HEK293 (cell line): ENCODE data around the gene ARL16.

Experiments
- GLIS1 ChIP-seq: fragments of 450-650 bp; formaldehyde crosslinking; IDR thresholded peaks from 2 replicates; pipeline ENCODE4 v1.5.1; 2016; ENCODE audit warnings: missing biosample characterization, missing genetic modification characterization
- KLF1 ChIP-seq: fragments of 450-650 bp; formaldehyde crosslinking; IDR thresholded peaks from 2 replicates; pipeline ENCODE4 v1.5.1; 2016; ENCODE audit warnings: missing biosample characterization, missing genetic modification characterization
- MEIS1 ChIP-seq: sonication (generic); formaldehyde crosslinking; IDR thresholded peaks from 2 replicates; pipeline ENCODE4 v1.8.1; 2022; ENCODE audit warnings: missing genetic modification reagents, mild to moderate bottlenecking, borderline replicate concordance
- ZBTB49 ChIP-seq: fragments of 450-650 bp; formaldehyde crosslinking; IDR thresholded peaks from 2 replicates; pipeline ENCODE4 v1.5.1; 2016; ENCODE audit warnings: missing biosample characterization, missing genetic modification characterization, low read depth
- ZFP3 ChIP-seq: fragments of 450-650 bp; formaldehyde crosslinking; IDR thresholded peaks from 2 replicates; pipeline ENCODE4 v1.5.1; 2016; ENCODE audit warnings: low read depth, missing biosample characterization, missing genetic modification characterization
- ZNF175 ChIP-seq: fragments of 450-650 bp; formaldehyde crosslinking; IDR thresholded peaks from 2 replicates; pipeline ENCODE4 v1.5.1; 2016; ENCODE audit warnings: missing biosample characterization, missing genetic modification characterization
- ZNF248 ChIP-seq: fragments of 450-650 bp; formaldehyde crosslinking; IDR thresholded peaks from 2 replicates; pipeline ENCODE4 v1.5.1; 2017; ENCODE audit warnings: missing biosample characterization, missing genetic modification characterization
- ZNF274 ChIP-seq, 2 experiments: fragments of 200-500 bp in 1 of 2; fragments of 450-650 bp in 1 of 2; sonication (Bioruptor generic) in 1 of 2; formaldehyde crosslinking in 1 of 2; IDR thresholded peaks; 2 replicates each; pipeline versions ENCODE4 v1.5.1 to v1.6.1; 2014 to 2016; ENCODE audit warnings: borderline replicate concordance in 1 of 2, inconsistent platforms in 1 of 2, low read length in 1 of 2, missing biosample characterization in 1 of 2, missing genetic modification characterization in 1 of 2
- ZNF292 ChIP-seq: fragments of 450-650 bp; formaldehyde crosslinking; IDR thresholded peaks from 2 replicates; pipeline ENCODE4 v1.5.1; 2016; ENCODE audit warnings: low read depth, missing biosample characterization, missing genetic modification characterization, borderline replicate concordance
- ZNF529 ChIP-seq: fragments of 450-650 bp; formaldehyde crosslinking; IDR thresholded peaks from 2 replicates; pipeline ENCODE4 v1.5.1; 2017; ENCODE audit warnings: missing genetic modification characterization, missing biosample characterization; ENCODE audit not compliant: insufficient replicate concordance
- ZNF585B ChIP-seq: fragments of 450-650 bp; formaldehyde crosslinking; IDR thresholded peaks from 2 replicates; pipeline ENCODE4 v1.5.1; 2016; ENCODE audit warnings: missing biosample characterization, missing genetic modification characterization
- ZNF596 ChIP-seq: fragments of 450-650 bp; IDR thresholded peaks from 2 replicates; pipeline ENCODE4 v1.5.0; 2018; ENCODE audit warnings: missing biosample characterization, mild to moderate bottlenecking, missing genetic modification characterization, moderate library complexity
- ZNF600 ChIP-seq: fragments of 450-650 bp; formaldehyde crosslinking; IDR thresholded peaks from 2 replicates; pipeline ENCODE4 v1.5.1; 2016; ENCODE audit warnings: missing biosample characterization, missing genetic modification characterization
- ZNF660 ChIP-seq: fragments of 450-650 bp; IDR thresholded peaks from 2 replicates; pipeline ENCODE4 v1.5.1; 2018; ENCODE audit warnings: missing biosample characterization, mild to moderate bottlenecking, missing genetic modification characterization
- ZNF670 ChIP-seq: fragments of 450-650 bp; formaldehyde crosslinking; IDR thresholded peaks from 2 replicates; pipeline ENCODE4 v1.5.1; 2016; ENCODE audit warnings: missing biosample characterization, missing genetic modification characterization, low read depth
- TF ChIP-seq, protein P1 (sequence below): fragments of 450-650 bp; formaldehyde crosslinking; conservative IDR thresholded peaks from 2 replicates; pipeline ENCODE4 v1.5.1; 2016; ENCODE audit warnings: low read depth, missing biosample characterization, missing genetic modification characterization
- TF ChIP-seq, protein P2 (sequence below): fragments of 450-650 bp; formaldehyde crosslinking; IDR thresholded peaks from 2 replicates; pipeline ENCODE4 v1.5.1; 2016; ENCODE audit warnings: missing biosample characterization, missing genetic modification characterization
- TF ChIP-seq, protein P3 (sequence below): fragments of 450-650 bp; formaldehyde crosslinking; IDR thresholded peaks from 2 replicates; pipeline ENCODE4 v1.5.1; 2016; ENCODE audit warnings: missing biosample characterization, missing genetic modification characterization, borderline replicate concordance
- TF ChIP-seq, protein P4 (sequence below): fragments of 450-650 bp; formaldehyde crosslinking; IDR thresholded peaks from 2 replicates; pipeline ENCODE4 v1.5.1; 2016; ENCODE audit warnings: missing biosample characterization, missing genetic modification characterization
- TF ChIP-seq, protein P5 (sequence below): fragments of 450-650 bp; formaldehyde crosslinking; IDR thresholded peaks from 2 replicates; pipeline ENCODE4 v1.5.1; 2017; ENCODE audit warnings: missing biosample characterization, missing genetic modification characterization

The ARL16 gene

GRCh38 chr17:81702934-81703746 is 19.5 kb upstream of the ARL16 start, which contains the start of gene MRPL12 (continued):
- TF ChIP-seq, protein P1, sequence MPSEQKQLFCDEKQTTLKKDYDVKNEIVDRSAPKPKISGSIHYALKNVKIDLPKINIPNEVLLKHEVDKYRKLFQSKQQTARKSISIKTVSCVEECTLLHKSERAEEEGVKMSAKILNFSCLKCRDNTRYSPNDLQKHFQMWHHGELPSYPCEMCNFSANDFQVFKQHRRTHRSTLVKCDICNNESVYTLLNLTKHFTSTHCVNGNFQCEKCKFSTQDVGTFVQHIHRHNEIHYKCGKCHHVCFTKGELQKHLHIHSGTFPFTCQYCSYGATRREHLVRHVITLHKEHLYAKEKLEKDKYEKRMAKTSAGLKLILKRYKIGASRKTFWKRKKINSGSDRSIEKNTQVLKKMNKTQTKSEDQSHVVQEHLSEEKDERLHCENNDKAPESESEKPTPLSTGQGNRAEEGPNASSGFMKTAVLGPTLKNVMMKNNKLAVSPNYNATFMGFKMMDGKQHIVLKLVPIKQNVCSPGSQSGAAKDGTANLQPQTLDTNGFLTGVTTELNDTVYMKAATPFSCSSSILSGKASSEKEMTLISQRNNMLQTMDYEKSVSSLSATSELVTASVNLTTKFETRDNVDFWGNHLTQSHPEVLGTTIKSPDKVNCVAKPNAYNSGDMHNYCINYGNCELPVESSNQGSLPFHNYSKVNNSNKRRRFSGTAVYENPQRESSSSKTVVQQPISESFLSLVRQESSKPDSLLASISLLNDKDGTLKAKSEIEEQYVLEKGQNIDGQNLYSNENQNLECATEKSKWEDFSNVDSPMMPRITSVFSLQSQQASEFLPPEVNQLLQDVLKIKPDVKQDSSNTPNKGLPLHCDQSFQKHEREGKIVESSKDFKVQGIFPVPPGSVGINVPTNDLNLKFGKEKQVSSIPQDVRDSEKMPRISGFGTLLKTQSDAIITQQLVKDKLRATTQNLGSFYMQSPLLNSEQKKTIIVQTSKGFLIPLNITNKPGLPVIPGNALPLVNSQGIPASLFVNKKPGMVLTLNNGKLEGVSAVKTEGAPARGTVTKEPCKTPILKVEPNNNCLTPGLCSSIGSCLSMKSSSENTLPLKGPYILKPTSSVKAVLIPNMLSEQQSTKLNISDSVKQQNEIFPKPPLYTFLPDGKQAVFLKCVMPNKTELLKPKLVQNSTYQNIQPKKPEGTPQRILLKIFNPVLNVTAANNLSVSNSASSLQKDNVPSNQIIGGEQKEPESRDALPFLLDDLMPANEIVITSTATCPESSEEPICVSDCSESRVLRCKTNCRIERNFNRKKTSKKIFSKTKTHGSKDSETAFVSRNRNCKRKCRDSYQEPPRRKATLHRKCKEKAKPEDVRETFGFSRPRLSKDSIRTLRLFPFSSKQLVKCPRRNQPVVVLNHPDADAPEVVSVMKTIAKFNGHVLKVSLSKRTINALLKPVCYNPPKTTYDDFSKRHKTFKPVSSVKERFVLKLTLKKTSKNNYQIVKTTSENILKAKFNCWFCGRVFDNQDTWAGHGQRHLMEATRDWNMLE: 0 out of 2 replicates have a peak, but pooled peaks have one; percentile 45
- TF ChIP-seq ZNF600 (tag by site-specific recombination) (no peak), ZNF596 (tag by site-specific recombination) (peak; percentile 50; the same call in 1 of the 2 replicates), ZBTB49 (tag by site-specific recombination) (no peak), GLIS1 (tag by site-specific recombination) (peak; percentile 74), ZNF585B (tag by site-specific recombination) (no peak), ZNF660 (tag by site-specific recombination) (peak; percentile 91), ZFP3 (tag by site-specific recombination) (no peak), KLF1 (tag by site-specific recombination) (no peak; the same call in 1 of the 2 replicates), ZNF274 (IDR thresholded peaks at IDR 0.05; ENCODE audit: low read length) (no peak), ZNF274 (tag by site-specific recombination; IDR thresholded peaks at IDR 0.05; ENCODE audit: borderline replicate concordance) (no peak), MEIS1 (CRISPR knock-in tag) (no peak), ZNF529 (tag by site-specific recombination) (no peak), ZNF248 (no peak), ZNF292 (tag by site-specific recombination) (no peak), ZNF670 (tag by site-specific recombination) (no peak), ZNF175 (tag by site-specific recombination) (no peak)
- TF ChIP-seq, protein P2, sequence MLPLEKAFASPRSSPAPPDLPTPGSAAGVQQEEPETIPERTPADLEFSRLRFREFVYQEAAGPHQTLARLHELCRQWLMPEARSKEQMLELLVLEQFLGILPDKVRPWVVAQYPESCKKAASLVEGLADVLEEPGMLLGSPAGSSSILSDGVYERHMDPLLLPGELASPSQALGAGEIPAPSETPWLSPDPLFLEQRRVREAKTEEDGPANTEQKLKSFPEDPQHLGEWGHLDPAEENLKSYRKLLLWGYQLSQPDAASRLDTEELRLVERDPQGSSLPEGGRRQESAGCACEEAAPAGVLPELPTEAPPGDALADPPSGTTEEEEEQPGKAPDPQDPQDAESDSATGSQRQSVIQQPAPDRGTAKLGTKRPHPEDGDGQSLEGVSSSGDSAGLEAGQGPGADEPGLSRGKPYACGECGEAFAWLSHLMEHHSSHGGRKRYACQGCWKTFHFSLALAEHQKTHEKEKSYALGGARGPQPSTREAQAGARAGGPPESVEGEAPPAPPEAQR (tag by site-specific recombination): peak; percentile 80; the same call in 1 of the 2 replicates
- TF ChIP-seq, protein P3, sequence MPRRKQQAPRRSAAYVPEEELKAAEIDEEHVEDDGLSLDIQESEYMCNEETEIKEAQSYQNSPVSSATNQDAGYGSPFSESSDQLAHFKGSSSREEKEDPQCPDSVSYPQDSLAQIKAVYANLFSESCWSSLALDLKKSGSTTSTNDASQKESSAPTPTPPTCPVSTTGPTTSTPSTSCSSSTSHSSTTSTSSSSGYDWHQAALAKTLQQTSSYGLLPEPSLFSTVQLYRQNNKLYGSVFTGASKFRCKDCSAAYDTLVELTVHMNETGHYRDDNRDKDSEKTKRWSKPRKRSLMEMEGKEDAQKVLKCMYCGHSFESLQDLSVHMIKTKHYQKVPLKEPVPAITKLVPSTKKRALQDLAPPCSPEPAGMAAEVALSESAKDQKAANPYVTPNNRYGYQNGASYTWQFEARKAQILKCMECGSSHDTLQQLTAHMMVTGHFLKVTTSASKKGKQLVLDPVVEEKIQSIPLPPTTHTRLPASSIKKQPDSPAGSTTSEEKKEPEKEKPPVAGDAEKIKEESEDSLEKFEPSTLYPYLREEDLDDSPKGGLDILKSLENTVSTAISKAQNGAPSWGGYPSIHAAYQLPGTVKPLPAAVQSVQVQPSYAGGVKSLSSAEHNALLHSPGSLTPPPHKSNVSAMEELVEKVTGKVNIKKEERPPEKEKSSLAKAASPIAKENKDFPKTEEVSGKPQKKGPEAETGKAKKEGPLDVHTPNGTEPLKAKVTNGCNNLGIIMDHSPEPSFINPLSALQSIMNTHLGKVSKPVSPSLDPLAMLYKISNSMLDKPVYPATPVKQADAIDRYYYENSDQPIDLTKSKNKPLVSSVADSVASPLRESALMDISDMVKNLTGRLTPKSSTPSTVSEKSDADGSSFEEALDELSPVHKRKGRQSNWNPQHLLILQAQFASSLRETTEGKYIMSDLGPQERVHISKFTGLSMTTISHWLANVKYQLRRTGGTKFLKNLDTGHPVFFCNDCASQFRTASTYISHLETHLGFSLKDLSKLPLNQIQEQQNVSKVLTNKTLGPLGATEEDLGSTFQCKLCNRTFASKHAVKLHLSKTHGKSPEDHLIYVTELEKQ: no peak
- TF ChIP-seq, protein P4, sequence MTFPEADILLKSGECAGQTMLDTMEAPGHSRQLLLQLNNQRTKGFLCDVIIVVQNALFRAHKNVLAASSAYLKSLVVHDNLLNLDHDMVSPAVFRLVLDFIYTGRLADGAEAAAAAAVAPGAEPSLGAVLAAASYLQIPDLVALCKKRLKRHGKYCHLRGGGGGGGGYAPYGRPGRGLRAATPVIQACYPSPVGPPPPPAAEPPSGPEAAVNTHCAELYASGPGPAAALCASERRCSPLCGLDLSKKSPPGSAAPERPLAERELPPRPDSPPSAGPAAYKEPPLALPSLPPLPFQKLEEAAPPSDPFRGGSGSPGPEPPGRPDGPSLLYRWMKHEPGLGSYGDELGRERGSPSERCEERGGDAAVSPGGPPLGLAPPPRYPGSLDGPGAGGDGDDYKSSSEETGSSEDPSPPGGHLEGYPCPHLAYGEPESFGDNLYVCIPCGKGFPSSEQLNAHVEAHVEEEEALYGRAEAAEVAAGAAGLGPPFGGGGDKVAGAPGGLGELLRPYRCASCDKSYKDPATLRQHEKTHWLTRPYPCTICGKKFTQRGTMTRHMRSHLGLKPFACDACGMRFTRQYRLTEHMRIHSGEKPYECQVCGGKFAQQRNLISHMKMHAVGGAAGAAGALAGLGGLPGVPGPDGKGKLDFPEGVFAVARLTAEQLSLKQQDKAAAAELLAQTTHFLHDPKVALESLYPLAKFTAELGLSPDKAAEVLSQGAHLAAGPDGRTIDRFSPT (tag by site-specific recombination): no peak
- TF ChIP-seq, protein P5, sequence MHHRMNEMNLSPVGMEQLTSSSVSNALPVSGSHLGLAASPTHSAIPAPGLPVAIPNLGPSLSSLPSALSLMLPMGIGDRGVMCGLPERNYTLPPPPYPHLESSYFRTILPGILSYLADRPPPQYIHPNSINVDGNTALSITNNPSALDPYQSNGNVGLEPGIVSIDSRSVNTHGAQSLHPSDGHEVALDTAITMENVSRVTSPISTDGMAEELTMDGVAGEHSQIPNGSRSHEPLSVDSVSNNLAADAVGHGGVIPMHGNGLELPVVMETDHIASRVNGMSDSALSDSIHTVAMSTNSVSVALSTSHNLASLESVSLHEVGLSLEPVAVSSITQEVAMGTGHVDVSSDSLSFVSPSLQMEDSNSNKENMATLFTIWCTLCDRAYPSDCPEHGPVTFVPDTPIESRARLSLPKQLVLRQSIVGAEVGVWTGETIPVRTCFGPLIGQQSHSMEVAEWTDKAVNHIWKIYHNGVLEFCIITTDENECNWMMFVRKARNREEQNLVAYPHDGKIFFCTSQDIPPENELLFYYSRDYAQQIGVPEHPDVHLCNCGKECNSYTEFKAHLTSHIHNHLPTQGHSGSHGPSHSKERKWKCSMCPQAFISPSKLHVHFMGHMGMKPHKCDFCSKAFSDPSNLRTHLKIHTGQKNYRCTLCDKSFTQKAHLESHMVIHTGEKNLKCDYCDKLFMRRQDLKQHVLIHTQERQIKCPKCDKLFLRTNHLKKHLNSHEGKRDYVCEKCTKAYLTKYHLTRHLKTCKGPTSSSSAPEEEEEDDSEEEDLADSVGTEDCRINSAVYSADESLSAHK (tag by site-specific recombination): peak; percentile 53; the same call in 1 of the 2 replicates
